Measurements from ENCODE around the gene FUT7.
"Not testable (repeated sequence)": the region's sequence is repeated elsewhere in the genome, so short reads cannot be mapped to it uniquely, and the experiment has no call there.

The FUT7 gene

DNA sequence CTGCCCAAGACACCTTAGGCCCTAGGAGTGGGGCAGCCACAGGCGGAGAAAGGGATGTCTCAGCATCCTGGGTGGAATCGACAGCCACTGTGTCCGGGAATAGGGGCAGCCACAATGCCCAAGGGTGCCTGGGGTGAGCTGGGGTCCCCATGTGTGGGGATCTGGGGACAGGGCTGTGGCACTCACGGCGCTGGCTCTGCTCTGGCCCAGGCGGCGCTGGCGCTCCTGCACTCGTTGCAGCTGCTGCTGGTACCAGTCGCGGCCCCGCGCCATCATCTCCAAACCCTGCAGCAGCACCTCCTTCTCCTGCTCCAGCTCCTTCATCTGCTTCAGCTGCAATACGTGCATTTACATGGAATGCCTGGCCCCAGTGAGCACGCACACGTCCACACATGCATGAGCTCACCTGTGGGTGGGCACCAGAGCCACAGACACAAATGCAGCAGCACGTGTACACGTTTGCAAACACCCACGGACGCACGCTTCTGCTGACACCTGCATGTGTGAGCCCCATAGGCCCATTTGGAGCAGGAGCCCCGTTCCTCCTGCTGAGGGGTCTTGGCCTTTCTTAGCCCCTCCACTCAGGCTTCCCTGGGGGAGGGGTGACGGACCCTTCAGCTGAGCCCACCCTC lies 33.6 kb upstream of the FUT7 start:
- DNase-seq, result no peak

DNA sequence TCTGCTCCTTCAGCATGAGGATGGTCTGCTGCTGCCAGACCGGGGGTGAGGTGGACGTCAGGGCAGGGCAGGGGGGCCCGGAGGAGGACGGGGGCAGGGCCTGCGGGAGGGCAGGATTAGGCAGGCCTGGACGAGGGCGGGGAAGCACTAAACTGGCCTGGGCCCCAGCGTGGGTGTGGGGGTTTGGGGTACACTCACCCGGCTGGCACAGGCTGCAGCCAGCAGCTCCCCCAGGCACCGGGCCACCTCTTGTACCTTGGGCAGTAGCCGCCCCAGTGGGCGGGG lies 32.9 kb upstream of the FUT7 start:
- DNase-seq, result no peak

DNA sequence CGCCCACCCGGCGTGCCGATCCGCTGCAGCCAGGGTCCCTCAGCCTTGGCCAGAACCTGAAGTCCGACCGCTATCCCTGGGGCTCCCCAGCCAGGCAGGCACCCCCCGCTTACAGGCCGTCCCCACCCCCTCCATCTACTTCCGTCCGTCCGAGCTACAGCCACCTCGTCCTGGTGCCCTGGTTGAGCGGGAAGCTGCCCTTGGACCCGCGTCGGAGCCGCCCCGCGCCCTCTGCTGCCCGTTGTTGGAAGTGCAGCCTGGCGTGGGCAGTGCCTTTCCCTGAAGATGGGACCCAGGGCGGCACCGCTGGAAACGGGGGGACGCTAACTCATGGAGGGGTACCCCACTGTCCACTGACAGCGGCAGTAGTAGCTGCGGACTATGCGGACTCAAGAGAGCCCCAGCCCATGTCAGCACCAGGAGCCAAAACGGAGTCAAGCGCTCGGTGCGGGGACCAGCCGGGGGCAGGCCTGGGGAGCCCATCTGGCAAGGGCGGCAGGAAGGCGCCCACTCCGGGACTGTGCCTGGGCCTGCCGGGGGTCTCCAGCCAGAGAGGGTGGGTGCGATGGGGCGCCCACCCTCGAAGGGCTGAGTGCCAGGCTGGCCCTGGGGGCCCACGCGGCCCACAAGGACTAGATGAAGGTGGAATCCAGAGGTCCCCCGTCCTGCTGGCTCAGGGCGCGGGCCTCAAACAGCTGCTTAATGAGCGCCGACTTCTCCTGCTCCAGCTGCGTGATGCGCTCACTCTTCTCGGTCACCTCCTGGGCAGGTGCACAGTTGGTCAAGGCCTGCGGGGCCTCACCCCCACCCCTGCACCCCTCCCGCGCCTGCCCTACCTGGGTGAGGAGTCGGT lies 32.4 kb upstream of the FUT7 start:
- peak in 1 of 2 experiments; percentile 42 for DNase-seq

DNA sequence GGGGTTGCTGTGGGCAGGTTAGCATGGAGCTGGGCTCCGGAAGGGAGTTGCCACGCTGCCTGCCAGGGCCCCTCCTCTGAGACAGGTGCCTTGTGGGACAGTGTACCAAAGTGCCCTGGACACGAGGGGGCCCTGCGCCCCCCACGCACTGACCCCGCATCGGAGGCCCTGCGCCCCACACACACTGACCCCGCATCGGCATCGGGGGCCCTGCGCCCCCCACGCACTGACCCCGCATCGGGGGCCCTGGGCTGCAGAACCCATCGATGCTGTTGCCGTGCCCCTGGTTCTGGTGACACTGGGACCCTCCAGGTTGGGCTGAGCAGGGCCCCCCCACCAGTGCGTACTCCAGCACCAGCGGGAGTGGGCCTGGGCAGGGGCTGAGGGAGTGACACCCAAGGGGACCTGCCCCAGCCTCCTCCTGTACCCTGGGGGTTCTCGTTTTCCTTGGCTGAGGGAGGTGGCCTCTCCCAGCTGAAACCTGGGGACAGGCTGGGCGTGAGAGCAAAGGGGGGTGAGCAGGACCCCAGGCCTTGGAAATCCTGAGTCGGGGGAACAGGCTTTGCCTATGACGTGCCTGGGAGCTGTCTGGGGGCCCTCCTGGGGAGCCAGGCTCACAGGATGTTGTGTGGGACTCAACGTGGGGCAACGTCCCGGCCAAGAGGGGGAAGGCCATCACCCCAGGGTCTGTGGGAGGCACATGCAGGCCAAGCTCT lies 31.6 kb upstream of the FUT7 start:
- no peak for DNase-seq

DNA sequence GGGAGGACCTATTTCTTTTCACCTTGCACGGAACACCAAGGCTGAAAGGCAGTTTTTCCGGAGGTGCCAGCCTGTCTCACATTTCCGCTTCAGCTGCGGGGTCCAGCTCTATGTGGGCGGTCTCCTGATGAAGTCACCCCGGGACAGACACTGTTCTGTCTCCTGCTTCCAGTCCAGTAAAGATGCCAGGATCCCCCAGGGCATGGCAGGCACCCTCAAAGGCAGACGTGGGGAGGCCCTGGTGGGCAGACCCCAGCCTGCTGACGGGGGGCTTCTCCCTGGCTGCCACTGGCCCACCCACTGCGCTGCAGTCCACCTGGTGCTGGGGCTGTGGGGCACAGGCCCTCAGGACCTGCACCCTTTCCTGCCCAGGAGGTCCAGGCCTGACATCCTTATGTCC lies 30.9 kb upstream of the FUT7 start:
- not testable (repeated sequence) for DNase-seq

DNA sequence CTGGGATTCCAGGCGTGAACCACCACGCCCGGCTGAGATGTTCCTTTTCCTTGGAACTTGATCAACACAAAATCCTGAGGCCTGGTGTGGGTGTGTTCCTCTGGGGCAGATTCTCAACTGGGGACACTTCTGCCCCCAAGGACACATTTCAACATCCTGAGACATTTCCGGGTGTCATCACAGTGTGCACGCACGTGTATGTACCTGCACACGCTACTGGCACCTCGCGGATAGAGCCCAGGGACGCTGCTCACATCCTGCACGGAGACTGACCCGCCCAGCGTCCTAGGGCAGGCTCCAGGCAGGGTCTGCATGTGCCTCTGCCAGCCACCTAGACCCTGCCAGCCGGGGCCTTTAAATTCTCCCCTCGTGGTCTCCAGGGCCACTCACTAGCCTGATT lies 30.5 kb upstream of the FUT7 start:
- DNase-seq, result no peak

DNA sequence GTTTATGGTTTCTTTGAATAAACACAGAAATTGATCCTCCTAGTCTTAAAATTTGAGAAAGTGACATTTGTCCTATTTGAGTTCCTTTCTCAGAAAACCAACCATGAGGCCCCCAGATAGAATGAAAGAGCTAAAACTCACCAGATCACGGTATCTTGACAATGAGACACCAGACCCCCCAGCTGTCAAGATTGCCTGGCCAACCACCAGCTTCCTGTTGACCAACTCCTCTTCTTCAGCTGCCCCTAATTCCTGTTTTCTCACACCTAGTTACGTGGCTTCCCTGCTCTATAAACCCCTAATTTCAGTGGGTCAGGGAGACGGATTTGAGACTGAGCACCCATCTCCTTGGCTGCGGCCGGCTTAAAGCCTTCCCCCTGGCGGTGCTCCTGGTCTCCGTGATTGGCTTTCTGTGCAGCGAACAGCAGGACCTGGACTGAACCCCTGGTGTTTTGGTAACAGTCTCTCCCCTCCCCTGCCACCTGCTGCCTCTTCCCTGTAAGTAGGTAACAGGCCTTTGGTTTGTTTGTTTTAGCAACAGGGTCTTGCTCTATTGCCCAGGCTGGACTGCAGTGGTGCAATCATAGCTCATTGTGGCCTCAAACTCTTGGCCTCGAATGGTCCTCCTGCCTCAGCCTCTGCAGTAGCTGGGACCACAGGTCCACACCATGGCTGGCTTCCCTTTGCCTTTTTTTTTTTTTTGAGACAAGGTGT lies 26.8 kb upstream of the FUT7 start:
- DNase-seq, result peak; percentile 32 to 75

DNA sequence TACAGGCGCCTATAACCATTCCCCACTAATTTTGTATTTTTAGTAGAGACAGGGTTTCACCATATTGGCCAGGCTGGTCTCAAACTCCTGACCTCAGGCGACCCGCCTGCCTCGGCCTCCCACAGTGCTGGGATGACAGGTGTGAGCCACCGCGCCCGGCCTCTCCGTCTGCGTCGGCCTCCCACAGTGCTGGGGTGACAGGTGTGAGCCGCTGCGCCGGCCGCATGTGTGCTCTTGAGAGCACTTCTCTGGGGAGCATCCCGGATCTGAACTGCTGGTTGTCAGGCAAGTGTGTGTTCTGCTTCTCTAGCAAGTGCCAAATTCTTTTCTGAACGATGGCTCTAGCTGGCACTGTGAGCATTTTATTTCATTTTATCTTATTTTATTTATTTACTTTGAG lies 25.7 kb upstream of the FUT7 start:
- peak; percentile 78 to 85 for DNase-seq

DNA sequence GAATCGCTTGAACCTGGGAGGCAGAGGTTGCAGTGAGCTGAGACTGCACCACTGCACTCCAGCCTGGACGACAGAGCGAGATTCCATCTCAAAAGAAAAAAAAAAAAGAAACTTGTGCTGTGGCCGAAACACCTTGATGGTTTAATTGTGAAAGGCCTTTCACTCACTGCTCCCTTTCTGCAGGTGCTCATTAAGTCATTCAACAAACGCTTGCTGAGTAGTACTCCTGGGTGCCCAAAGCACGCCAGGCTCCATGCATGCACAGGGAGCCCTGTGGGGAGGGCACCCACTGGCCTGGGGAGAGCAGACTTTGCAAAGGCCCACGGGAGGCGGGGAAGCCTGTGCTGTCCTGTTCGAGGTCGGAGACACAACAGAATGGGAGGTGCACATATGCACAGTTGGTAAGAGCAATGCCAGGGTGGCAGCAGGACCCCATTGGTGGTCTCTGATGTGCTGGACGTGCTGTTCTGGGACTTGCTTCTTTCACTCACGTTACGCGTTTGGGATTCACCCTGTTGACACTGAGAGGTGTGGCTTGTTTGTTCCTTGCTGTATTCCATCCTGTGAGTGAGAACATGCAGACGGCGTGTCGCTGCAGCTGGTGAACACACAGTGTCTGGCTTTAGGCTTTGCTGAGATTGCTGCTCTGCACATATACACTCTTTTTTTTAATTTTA lies 25.0 kb upstream of the FUT7 start:
- no peak for DNase-seq

DNA sequence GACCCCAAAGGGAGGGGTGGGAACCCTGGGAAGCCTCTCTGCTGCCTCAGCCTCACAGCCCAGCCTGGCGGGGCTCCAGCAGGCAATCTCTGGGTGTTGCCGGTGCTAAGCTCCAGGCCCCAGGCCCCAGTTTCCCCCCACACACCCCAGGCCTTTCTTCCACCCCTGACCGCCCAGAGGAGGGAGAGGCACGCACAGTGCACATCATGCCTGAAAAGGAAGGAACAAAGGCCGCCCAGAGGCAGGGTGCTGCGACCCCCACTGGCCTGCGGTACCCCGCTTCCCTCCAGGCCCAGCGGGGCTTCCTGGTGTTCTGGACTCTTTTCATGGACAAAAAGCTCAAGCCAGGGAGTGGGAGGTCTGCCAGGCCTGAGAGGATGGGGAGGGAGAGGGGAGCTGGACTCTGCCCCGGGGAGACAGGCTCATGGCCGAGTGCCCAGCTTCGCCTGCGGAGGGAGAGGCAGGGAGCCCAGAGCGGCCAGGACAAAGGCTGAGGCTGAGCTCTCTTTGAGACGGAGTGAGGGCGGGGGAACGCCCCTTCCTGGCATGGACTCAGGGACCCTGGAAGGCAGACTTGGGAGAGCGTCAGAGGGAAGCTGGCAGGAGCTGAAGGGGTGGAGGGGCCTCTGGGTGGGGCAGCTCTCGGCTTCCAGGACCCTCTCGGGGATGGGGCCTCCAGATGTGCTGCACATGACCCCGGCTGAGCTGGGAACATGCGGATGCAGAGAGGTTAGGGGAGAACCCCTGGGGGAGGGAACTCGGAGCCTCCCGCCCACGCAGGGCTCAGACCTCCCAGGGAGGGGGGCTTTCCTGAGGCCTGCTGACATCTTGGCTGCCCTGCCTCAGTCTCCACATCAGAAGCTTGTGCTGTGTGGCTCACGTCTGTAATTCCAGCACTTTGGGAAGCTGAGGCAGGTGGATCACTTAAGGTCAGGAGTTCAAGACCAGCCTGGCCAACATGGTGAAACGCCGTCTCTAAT lies 23.8 kb upstream of the FUT7 start:
- no peak for DNase-seq

DNA sequence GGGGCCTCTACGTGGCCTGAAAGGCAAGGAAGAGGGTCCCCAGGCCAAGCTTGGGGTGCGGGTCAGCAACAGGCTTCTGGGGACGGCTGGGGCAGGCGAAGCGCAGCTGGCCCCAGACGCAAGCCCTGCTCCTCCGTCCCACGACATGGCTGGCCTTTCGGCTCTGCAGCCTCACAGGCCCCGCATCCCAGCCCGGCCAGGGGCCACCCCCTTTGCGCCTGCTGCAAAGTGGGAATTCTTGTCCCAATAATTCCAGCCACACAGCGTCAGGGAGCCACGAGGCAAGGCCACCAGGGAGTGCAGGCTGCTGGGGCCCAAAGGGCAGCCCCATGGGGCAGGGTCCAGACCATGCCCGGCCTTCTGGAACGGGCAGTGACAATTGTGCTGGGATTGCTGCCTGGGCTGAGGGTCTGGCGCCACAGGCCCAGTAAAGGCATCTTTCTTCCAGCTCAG lies 23.1 kb upstream of the FUT7 start:
- DNase-seq, result no peak

DNA sequence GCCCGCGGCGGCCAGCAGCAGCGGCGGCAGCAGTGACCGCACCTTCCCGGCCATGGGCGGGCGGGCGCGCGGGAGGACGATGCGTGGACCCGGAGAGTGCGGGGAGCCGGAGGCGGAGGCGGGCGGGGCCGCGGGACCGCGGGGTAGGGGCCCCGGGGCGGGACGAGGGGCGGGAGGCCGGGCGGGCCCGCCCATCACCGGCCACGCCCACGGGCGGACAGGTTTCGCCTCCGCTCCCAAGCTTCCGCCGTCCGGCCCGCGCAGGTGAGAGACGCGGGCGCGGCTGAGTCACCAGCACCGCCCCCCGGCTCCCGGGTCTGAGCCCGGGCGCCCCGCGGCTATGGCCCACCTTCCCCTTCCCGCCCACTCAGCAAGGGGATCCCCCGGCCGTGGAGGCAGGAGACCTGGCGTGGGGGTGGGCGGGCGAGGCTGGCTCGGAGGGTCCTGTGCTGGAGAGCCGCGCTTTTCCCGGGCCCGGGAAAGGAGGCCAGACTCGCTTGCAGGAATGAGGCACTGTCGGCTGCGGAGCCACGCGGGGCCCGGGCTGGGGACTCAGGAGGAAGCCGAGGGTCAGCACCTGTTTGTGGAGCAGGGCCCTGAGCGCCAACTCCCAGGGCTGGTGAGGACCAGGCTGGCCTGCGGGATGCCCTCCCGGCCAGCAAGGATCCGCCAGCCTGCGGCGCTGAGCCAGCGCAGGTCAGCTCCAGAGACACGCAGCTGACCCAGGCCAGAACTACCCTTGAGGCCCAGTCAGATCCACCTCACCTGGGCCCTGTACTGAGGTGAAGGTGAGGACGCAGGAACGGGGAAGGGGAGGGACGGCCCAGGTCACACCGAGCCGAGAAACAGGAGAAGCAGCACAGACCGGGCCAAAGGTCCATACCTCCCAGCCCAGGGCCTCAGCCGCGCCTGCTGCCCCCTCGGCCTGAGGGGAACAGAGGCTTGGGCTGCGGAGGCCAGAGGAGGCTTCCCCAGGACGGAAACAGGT lies 22.4 kb upstream of the FUT7 start, which contains the start of gene ENTPD2:
ENTPD2 (minus strand) TSS at position 118 of the 988 bp plus-strand sequence; CDS start at position 54, 64 bp downstream.
- no peak for DNase-seq

DNA sequence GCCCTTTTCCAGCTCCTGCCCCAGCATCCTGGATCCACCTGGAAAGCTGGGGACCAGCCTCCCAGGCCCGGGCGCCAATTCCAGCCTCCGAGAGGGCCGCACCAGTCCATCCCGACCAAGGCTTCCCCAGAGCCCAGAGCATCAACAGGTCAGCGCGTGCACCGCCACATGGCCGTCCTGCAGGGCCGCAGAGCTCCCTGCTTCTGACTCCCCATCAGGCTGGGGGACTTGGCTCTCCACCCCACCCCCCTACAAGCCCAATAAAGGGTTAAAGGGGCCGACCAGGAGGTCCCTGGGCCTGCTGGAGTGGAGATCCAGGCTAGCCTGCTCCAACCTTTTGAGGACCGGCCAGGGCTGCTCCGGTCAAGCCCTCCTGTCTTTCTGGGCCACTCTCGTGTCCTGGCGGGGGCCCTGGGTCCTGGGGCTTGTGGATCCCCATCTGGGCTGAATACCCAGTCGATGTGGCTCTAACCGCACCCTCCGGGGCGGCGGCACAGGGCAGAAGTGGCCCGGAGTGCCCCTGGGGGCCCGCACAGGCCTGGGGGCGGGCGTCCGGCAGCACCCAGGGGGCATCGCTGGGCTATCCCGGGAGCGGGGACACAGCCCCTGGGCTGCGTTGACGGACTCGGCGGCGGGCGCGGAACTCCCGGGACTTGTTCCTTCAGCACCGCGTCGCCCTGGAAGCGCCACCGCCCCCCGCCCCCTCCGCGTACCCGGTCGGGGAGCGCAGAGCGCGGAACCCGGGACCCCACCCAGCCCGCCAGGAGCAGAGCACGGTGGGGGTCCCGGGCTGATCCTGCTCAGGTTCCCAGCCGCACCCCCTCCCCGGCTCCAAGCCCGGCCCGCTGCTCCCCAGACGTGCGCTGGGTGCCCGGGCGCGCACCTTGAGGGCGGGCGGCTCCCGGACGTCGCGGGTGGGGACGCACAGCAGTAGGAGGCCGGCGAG lies 21.4 kb upstream of the FUT7 start:
- no peak for DNase-seq

DNA sequence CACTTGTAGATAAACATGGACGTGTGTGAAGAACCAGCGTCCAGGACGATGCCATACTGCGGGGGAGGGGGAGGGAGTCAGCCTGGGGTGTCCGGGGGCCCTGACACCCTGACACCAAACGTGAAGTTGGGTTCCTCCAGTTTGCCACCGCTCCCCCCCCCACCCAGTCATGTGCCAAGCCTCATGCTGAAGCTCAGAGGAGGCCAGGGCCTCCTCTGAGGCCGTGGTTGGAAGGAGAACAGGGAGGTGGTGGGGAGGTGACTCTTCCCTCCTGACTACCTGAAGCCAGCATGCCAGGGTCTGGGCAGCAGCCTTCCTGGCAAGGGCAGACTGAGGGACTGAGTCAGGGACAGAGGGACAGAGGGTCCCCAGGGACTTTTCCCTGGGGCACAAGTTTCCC lies 20.4 kb upstream of the FUT7 start:
- DNase-seq, result no peak

DNA sequence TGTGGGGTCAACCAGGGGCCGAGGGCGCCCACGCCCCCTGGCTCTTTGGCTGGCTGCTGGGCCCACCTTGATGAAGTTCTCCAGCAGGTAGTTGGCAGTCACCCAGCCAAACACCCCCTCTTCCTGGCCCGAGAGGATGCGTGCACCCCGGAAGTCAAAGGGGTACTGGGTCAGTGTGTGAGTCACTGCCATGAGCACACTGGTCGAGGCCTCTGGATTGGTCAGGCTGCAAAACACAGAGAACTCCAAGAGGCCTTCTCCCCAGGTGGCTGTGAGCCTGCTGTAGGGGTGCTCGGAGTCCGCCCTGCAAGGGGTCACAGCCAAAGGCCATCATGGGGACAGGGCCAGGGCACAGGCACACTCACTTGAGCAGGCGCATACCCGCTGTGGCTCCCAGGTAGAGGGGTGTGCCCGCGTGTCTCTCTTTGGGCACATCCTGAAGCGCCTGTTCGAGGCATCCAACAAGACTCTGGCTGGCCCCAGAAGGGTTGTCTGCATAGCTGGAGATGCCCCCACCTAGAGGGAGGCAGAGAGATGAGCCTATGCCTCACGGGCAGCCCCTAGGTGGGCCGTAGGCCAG lies 19.3 kb upstream of the FUT7 start:
- no peak for DNase-seq

DNA sequence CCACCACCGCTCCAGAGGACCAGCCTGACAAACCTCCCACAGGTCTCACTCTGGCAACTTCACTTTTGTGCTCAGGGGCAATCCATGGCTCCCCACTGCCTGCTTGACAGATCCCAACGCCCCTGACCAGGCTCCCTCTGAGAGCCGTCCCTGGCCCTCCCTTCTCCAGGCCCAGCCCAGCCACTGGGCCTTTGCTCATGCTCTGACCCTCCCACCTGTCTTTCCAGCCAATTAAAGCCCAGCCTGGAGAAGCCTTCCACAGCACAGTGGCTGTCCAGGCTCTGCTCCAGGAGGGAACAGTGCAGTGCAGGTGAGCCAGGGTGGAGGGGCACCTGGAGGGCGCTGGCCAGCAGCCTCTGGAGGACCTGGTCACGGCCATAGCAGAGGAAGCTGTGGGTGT lies 18.7 kb upstream of the FUT7 start:
- DNase-seq, result no peak

DNA sequence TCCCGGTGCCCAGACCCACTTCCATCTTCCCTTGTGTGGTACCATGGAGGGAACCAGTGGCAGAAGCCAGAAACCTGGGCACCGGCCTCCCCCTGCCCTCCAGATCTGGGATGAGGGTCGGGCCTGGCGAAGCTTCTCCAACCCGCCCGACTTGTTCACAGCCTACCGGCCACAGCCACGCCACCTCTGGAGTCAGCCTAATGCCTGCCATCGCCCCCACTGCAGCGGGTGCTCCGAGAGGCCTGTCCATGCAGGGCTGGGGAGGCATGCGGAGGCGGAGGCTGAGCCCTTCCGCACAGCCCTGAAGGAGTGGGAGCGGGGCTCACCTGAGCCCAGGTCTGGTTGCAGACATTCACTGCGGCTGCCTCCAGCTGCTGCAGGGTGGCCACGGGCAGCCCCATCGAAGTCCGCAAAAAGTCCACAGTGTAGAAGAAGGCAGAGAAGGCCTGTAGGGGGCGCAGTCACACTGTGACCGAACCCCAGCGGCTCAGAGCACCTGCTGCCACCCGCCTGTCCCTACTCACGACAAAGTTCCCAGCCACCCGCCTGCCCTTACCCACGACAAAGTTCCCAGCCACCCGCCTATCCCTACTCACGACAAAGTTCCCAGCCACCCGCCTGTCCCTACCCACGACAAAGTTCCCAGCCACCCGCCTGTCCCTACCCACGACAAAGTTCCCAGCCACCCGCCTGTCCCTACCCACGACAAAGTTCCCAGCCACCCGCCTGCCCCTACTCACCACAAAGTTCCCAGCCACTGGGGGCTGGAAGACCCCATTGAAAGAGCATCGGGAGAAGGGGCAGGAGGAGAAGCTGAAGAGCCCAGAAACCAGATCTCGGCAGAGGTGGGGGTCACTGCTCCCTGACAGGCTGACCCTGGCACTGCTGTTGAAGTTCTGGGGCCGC lies 17.9 kb upstream of the FUT7 start:
- DNase-seq, result peak; percentile 53 to 75

Measured in NCI-H524 (cell line).